B cell (primary cell): ENCODE data around the gene TTF1.

ENCODE experiments used
- EZH2 ChIP-seq: IDR thresholded peaks from 2 replicates; pipeline ENCODE4 v1.6.1; 2012; ENCODE audit warnings: borderline replicate concordance, low read depth, mild to moderate bottlenecking, moderate library complexity, low read length; ENCODE audit not compliant: insufficient read depth, poor library complexity, severe bottlenecking
- TF ChIP-seq, protein P1 (sequence below): fragments of 200-600 bp; IDR thresholded peaks from one replicate; pipeline ENCODE4 v1.8.0; 2022; ENCODE audit warnings: antibody characterized with exemption, mild to moderate bottlenecking

DNA sequence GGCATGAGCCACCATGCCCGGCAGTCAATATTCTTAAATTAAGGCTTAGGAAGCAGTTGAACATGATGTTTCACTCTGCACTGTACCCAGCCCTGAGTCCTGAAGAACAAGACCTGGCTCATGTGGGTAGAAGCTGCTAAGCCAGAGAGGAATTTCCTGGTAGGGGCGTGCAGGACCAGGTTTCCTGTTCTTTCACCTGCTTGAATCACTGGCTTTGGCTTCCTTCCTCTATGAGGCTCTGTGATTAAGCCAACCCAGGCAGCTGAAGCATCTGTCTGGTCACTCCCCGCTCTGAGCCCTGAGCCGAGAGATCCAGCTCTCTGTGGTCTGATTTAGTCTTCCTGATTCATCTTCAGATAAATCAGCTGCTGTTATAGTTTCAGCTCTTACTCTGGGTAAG, 32.5 kb upstream of the TTF1 start:
- TF ChIP-seq, protein P1, sequence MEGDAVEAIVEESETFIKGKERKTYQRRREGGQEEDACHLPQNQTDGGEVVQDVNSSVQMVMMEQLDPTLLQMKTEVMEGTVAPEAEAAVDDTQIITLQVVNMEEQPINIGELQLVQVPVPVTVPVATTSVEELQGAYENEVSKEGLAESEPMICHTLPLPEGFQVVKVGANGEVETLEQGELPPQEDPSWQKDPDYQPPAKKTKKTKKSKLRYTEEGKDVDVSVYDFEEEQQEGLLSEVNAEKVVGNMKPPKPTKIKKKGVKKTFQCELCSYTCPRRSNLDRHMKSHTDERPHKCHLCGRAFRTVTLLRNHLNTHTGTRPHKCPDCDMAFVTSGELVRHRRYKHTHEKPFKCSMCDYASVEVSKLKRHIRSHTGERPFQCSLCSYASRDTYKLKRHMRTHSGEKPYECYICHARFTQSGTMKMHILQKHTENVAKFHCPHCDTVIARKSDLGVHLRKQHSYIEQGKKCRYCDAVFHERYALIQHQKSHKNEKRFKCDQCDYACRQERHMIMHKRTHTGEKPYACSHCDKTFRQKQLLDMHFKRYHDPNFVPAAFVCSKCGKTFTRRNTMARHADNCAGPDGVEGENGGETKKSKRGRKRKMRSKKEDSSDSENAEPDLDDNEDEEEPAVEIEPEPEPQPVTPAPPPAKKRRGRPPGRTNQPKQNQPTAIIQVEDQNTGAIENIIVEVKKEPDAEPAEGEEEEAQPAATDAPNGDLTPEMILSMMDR, result no peak
- no peak for TF ChIP-seq EZH2
